NOMO-1 treated with dmso at 0.1 percent for 144 hours (cell line): Measurements from ENCODE around the gene NAMPT.
A peak's percentile ranks its signal among the peaks of the same experiment; 100 is the strongest.
"Not testable (repeated sequence)": the region's sequence is repeated elsewhere in the genome, so short reads cannot be mapped to it uniquely, and the experiment has no call there.

Experiments
- DNase-seq: peaks from one replicate; lab custom pipeline; 2025; ENCODE audit not compliant: unreplicated experiment; lab: John Stamatoyannopoulos, UW

Gene NAMPT

DNA sequence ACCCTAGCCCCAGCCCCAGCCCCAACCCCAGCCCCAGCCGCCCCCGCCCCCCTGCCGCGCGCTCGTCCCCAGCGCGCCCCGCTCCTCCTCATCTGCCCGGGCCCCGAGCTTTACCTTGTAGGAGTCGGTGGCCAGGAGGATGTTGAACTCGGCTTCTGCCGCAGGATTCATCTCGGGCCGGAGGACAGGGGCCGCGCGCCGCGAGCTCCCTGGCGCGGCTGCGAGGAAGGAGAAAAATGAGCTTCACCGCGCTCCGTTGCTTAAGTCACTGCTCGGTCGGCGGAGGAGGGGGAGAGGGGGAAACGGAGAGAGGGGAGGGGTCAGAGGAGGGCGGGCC, at the start of gene NAMPT:
NAMPT (minus strand) TSS at position 270 of the 337 bp plus-strand sequence; CDS start at position 171, 99 bp downstream.
- no peak for DNase-seq

DNA sequence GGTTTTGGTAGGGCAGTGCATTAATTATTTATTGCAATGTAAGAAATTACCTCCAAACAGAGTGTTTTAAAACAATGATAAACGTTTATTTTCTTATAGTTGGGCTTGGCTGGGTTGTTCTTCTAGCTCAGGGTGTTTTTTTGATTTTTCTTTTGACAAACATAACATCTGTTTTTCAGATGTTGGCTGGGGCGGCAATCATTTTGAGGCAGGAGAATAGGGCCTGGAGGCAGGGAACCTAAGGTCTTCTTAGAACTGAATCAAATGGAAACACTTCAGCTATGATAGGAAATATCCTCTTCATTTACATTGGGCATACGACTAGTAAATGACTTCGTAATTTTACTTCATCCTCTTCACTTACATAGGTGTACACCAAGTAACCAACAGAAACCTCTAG, 47.4 kb upstream of the NAMPT start:
- DNase-seq: no peak

DNA sequence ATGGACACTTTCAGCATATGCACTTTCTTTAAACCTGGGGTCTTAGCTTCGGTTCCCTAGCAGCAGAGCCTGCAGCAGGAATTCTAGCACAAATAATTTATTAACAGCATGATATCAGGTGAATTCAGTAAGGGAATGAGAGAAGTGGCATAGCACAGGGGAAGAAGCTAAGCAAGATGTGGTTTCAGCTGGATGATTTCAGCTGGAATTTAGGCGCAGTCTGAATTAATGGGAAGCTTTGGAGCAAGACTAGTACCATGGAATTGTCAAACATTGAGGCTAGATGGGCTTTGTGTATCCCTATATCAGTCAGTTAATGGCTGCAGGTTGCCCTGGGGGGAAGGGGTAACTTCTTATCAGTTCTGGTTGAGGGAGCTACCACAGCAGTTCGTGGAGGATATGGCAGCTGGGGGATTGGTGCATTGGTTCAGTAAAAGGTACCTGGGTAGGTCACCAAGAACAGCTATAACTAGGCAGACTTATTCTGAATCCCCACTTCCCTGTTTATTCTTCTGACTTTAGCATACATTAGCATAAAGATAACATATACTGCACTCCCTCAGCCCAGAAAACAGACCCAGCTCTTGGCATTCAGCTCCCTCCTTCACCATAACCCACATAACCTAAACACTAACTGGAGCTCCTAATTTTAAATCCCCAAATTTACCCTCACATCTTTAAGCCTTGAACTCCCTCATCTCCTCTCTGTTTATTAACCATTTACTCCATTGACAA, 46.8 kb upstream of the NAMPT start:
- DNase-seq: no peak

DNA sequence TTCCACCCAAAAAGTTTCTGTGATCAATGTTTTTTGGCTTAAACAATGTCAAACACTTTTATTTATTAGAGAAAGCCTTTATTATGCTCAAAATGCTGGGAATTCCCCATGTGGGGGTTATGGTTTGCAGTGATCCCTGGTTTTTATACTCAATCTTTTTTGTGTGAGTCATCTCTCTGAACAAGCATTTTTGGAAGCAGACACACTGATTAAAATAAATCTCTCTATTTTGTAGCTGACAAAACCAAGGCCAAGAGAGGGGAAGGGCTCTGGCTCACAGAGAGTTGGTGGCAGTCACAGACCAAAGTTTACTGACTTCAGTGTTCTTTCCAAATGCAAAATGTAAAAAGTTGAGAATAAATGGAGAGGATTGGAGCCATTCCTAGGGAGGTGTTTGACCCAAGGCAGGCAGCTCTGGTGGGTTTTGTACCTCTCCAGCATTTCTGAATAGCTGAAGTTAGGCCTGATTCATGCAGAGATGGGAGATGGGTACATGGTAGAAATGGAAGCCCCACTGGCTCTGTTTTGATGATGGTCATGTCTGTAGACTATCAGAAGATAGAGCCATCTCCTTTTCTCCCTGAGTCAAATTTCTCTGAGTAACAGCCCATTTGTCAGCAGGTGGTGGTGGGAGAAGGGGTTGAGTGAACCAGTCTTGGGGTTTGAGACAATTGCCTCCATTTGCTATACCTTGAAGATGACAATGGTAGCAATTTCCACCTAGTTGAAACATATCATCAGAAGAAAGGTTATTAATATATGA, 45.4 kb upstream of the NAMPT start:
- DNase-seq: no peak

DNA sequence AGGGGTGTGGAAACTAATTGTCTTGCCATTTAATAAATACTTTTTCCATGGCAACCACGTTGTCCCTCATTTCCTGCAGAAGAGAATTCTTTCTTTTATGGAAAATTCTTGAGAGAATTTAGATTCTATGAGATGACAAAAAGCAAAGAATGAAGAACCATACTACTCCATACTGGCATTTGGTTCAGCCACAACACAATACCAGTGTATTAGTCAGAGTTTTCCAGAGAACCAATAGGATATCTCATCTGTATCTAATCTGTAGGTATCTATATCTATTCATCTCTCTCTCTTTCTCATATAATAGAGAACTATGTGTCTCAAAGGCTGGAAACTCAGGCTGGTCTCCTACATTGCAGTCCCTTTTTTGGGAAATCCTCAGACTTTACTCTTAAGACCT, 44.6 kb upstream of the NAMPT start:
- no peak for DNase-seq

DNA sequence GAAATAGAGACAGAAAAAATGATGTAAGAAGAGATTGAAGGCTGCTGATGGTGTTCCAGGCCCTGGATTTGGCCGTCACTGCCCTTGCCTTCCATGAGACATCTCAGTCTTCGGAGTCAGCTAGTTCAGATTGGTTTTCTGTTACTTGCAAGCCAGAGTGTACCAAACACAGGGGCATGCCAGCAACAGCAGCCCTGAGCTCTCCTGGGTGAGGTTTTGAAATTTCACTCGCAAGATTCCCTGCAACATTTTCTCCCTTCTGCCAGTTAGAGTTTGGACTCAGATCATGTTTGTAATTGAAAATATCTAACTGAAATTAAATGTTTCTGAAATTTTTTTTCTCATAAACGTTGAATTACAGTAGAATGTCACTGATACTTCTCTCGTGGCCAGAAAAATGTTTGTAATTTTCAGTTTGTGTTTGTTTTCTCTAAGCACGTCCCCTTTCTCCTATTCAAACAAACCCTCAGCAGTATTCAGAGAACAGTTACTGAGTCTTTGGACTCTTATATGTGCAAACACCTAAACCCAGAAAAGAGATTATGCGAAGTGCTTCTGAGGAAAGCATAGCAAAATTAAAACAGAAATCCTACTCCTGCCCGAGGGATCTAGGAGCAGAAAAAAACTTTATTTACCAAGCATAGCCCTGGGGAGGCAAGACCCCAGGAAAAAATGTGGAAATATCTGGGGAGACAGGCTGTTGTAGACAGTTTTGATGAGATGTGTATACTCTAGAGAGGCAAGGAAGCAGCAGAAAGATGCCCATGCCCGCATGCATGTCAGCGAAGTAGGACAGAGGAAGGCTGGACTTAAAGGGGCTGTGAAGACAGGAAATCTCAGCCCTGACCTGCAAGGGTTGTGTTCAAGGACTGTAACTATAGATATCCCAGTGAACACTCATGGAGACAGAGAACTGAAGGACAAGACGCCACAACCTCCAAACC, 43.0 kb upstream of the NAMPT start:
- no peak for DNase-seq

DNA sequence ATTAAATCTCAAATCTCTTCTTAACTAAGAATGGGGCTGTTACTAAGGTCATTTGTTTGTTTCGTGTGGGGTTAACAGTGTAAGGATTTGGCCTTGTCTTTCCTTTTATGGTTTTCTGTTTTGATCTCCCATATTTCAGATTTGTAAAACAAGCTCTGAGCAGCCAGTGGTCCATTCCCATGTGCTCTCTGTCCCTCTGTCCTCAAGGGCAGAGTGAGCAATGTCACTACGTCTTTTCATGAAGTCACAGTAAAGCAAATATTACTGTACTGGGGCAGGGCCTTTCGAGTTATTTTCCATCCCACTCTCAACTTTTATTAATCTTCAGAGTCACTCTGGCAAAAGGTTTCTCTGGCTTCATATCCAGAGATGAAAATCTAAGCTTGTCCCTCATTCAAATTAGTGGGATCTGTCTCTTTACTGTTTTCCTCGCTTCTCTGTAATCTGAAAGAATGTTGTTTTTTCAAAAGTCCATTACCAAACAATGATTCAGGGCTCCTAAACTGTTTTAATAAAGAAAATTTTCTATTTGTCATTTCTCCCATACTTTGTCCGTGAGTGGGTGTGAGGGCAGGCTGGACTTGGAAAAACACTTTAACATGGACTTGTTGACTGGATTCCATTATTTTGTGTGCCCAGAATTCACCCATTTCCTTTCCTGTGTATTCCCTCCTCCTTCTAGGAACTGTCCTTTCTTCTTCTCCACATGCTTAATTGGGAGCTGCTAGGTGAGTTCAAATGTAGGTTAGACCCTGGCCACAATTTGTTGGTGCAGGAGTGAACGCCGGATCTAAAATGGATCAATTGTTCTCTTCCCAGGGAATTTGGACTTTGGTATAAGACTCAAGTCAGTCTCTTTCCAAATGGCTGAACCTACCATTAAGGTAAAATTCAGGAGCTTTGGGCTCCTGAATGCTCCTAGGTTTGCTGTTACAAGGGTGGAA, 42.1 kb upstream of the NAMPT start:
- no peak for DNase-seq

DNA sequence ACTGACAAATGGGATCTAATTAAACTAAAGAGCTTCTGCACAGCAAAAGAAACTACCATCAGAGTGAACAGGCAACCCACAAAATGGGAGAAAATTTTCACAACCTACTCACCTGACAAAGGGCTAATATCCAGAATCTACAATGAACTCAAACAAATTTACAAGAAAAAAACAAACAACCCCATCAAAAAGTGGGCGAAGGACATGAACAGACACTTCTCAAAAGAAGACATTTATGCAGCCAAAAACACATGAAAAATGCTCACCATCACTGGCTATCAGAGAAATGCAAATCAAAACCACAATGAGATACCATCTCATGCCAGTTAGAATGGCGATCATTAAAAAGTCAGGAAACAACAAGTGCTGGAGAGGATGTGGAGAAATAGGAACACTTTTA, 39.7 kb upstream of the NAMPT start:
- not testable (repeated sequence) for DNase-seq

DNA sequence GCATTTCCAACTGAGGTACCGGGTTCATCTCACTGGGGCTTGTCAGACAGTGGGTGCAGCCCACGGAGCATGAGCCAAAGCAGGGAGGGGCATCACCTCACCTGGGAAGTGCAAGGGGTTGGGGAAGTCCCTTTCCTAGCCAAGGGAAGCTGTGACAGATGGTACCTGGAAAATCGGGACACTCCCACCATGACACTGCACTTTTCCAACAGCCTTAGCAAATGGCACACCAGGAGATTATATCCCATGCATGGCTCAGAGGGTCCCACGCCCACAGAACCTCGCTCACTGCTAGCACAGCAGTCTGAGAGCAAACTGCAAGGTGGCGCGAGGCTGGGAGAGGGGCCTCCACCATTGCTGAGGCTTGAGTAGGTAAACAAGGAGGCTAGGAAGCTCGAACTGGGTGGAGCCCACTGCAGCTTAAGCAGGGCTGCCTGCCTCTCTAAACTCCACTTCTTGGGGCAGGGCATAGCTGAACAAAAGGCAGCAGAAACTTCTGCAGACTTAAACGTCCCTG, 35.5 kb upstream of the NAMPT start:
- DNase-seq: not testable (repeated sequence)

DNA sequence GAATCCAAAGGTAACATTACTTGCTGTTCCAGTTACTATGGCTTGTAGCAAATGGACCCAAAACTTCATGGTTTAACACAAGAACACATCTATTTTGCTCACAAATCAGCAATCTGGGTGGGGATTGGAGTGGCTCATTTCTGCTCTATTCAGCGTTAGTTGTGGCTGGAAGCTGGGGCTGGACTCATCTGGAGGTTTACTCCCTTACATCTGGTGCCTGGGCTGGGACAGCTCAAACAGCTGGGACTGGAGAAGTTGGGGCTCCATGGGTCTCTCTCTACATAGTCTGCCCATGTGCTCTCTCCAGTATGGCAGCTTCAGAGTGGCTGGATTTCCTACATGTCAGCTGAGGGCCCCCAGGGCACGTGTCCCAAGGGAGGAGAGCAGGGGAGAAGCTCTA, 33.7 kb upstream of the NAMPT start:
- DNase-seq: no peak

DNA sequence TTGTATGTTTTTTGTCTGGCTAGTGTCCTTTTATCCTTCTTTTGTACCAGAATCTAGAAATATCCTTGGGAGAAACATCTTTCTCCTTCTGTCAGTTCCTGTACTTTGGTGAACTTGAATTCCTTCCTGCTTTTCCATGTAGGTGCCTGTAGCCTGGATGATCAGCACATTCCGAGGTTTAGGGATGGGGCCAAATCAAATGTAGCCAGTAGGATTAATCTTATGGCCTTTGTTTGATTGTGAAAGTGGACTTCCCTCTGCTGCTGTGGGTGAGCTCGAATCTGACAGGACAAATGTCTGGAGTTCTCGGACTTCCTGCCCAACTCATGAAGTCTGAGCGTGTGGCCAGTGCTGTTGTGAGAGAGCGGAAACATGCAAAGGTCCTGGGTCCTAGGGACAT, 33.2 kb upstream of the NAMPT start:
- no peak for DNase-seq

DNA sequence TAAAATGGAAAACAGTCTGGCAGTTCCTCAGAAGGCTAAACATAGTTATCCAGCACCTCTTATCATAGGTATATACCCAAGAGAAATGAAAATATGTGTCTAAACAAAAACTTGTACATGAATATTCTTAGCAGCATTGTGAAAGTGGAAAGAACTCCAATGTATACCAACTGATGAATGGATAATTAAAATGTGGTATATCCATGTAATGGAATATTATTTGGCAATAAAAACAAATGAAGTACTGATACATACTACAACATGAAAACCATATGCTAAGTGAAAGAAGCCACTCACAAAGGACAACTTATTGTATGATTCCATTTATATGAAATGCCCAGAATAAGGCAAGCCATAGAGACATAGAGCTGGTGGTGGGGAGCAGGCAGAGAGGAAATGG, 32.2 kb upstream of the NAMPT start:
- no peak for DNase-seq

DNA sequence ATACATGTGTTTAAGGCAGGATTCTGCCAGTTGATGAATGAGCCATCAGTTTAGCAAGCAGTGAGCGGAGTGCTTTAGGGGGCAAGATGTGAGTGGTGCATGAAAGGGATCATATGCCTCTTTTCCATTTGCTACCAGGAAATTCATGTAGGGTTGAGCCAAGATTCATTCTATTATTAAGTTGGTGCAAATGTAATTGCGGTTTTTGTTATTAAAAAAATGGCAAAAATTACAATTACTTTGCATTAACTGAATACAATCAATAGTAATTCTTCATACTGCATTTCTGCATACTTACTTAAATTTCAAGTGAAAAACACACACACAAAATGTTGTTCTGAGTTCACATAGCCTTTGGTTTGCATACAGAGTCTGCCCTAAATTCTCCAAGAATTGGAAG, 30.1 kb upstream of the NAMPT start:
- DNase-seq: no peak

DNA sequence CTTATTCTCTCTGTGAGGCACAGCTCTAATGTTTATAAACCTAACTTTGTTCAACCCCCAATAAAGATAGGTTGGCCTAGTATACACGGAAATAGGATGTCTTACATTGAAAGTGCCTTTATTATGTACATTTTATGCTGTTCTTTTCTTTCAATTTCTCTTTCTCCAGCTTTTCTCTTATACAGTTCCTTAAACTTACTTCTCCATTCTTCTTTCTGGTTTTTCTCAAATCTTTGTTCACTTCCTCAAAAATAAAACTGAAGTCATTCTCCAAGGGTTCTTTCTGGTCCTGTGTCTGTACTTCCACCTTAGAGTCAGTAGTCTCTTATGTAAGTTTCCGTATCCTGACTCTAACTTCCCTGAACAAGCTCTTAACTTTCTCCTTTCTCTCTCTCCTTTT, 29.2 kb upstream of the NAMPT start:
- peak; percentile 64 for DNase-seq

DNA sequence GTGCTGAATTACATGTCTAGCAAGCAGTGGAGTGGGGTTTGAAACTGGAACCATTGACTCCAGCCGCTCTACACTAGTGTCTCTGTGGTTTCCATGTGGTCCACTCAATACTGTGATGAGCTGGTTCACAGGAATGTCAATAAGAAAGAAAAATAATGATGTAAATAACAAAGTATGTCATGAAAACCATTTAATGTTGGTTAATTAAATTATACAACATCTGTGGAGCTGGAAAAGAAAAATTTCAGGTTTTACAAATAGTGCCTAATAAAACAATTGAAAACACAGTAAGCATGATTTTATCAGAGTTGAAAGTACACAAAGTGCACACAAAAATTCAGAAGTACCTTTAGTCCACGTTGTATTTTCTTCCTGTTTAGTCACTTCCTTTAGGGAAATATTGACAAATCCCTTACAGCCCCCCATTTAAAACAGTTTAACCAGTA, 28.7 kb upstream of the NAMPT start:
- DNase-seq: no peak

DNA sequence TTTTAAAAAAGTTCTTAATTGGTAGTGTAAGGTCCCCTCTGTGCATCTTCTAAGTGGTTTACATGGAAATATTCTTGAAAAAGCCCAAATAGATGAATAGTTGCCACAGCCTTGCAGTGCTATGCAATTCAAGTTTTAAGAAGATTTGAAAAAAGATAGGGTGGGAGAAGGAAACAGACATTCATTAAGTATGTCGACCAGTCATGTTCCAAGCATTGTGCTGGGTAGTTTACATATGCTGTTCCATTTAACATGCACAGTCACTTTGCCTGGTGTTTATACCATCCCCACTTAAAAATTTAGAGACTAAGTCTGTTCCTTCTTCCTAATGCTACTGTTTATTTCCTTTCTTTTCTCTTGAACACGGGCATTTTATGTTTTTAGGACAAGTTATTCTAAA, 28.1 kb upstream of the NAMPT start:
- no peak for DNase-seq

DNA sequence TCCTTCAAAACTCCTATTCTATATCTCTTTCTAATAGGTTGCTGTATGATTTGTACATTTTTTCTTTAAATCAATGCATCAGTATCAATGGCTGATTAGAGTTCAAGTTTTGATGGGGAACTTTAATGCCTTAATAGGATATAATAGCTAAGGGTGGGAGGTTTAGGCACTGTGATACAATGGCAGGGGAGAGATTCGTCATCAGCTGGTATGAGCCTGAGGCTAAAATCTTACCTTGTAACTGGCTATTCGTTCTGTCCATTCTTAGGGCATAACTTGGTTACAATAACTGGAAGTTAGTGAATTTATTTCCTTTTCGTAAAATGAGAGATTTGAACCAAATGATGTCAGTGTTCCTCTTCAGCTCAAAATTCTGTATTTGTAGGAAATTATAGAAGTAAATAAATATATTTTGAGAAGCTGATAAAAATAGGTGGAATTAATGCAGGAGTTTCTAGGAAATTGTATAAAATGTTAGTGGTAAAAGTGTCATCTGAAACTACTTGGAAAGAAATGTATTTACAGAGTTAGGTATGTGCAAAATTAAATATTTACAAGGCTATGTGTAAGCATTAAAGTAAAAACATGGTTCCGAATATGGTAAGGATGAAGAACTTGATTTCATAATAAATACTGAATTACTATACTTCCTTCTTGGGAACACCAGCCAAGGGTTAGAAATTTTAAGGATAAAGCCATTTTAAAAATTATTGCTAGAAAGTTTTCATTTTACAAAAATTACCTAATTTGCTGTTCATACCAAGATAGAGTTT, 27.5 kb upstream of the NAMPT start:
- no peak for DNase-seq

DNA sequence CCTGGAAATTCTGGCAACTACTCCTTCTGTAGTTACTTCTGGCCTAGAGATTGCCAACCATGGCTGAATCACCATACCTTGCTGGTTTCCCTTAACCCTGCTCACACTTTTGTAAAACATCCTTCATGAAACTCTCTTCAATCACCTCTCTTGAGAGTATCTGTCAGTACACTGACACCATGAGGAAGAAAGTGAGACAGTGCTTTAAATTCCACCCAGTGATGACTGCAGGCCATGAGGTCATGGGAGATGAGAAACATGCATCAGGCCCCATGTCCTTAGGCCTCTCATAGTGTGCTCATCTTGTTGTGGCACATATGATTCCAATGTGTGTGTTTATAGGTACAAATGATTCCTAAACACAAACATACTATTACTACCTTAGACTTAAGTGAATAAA, 24.6 kb upstream of the NAMPT start:
- no peak for DNase-seq

DNA sequence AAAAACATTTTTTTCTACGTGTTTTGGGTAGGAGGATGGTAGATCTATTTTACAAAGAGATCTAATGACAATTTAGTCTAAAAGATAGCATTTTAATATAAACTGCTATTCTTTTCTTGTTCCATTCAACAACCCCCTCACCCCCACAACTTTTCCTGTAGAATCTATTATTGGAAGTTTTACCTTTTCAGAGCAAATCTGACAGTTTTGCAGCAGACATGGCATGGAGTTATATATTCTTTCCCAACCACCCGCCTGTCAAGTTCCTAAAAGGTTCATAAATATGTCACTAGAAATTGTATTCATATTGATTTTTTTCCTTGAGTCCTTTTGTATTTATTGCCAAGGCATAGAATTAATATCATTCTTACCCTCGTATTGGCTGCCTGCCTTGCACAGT, 21.5 kb upstream of the NAMPT start:
- no peak for DNase-seq

DNA sequence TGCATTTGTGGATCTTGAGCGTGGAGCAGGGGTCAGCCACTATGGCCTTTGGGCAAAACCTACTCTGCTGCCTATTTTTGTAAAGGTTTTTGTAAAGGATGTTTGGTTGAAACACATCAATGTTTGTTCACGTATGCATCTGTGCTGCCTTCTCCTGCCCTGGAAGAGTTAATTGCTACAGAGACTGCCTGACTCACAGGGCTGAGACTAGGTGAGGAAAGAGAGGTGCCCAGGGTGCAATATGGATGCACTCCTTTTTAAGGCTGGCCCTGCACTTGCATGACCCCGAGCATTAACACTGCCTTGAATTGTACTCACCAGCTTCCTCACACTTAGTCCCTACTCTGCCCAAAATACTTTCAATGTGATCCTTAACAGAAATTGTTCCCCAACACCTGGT, 20.9 kb upstream of the NAMPT start:
- DNase-seq: no peak
